ENCODE data around the gene NEK9. TPM values are rescaled to one million over a fixed set of nuclear protein-coding genes. Genes with fewer than 3 reads are reported as not detected.

Gene NEK9
- total RNA-seq, 1 donor from 2014 or later: 25.9 TPM

DNA sequence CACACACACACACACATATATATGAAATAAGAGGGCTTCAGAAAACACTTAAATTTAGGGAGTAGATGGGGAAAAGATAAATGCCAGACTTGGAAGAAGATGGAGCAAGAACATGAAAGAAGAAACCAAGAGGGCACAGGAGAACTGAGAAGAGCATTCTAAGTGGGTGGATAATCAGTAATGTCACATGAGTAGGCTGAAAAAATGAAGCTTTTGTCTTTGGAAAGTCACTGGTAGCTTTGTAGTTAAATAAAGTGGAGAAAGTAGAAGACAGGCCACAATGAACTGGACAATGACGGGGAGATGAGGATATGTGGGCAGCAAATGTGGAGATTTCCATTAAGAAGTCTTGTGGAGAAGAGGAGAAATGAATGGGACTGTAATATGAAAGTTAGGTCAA is 59.6 kb downstream of the NEK9 start:
- no peak overlapping the region for H3K4me2 ChIP-seq
- peaks cover 25% of the 10 kb centered on the region for H3F3A ChIP-seq (ENCODE audit: low read depth)
- H3K27me3 ChIP-seq: peaks cover 20% of the 10 kb centered on the region
- Mint-ChIP-seq H3K27ac (no peak overlapping the region), H3K27me3 (ENCODE audit: insufficient read depth, low read depth) (peaks cover 6% of the 10 kb centered on the region), H3K4me3 (no peak overlapping the region), H3K4me1 (peaks cover 17% of the 10 kb centered on the region), H3K9me3 (no peaks in the 10 kb centered on the region), H3K36me3 (no peaks in the 10 kb centered on the region)
- no peaks in the 10 kb centered on the region for H4K20me1 ChIP-seq (ENCODE audit: low read depth)
- TF ChIP-seq, protein P1, sequence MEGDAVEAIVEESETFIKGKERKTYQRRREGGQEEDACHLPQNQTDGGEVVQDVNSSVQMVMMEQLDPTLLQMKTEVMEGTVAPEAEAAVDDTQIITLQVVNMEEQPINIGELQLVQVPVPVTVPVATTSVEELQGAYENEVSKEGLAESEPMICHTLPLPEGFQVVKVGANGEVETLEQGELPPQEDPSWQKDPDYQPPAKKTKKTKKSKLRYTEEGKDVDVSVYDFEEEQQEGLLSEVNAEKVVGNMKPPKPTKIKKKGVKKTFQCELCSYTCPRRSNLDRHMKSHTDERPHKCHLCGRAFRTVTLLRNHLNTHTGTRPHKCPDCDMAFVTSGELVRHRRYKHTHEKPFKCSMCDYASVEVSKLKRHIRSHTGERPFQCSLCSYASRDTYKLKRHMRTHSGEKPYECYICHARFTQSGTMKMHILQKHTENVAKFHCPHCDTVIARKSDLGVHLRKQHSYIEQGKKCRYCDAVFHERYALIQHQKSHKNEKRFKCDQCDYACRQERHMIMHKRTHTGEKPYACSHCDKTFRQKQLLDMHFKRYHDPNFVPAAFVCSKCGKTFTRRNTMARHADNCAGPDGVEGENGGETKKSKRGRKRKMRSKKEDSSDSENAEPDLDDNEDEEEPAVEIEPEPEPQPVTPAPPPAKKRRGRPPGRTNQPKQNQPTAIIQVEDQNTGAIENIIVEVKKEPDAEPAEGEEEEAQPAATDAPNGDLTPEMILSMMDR (IDR thresholded peaks at IDR 0.05): no peak
- TF ChIP-seq EZH2phosphoT487 (IDR thresholded peaks at IDR 0.05) (no peak), EZH2 (IDR thresholded peaks at IDR 0.05) (no peak)
- no peak overlapping the region for H2AFZ ChIP-seq (replicated peaks)
- H3K27ac ChIP-seq: no peak overlapping the region
- peaks cover 20% of the 10 kb centered on the region for H3K4me1 ChIP-seq
- H3K9me3 ChIP-seq (ENCODE audit: low read depth): no peaks in the 10 kb centered on the region
- H3K36me3 ChIP-seq: no peaks in the 10 kb centered on the region
- peaks cover 13% of the 10 kb centered on the region for H3K79me2 ChIP-seq (ENCODE audit: low read depth)
- no peak for DNase-seq (ENCODE audit: low spot score)
- no peak overlapping the region for H3K9ac ChIP-seq
- H3K4me3 ChIP-seq: no peak overlapping the region

DNA sequence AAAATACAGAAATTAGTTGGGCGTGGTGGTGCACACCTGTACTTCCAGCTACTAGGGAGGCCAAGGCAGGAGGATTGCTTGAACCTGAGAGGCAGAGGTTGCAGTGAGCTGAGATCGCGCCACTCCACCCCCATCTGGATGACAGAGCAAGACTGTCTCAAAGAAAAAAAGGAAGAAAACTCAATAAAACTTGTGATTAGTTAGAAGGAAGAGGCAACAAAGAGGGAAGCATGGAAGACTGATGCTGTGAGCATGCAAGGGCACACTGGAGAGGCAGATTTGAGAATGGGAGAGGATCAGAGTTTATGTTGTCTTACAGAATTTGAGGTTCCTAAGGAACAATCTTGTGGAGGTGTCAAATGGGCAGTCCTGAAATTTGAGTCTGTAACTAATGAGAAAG is 60.2 kb downstream of the NEK9 start:
- peaks cover 25% of the 10 kb centered on the region for H3F3A ChIP-seq (ENCODE audit: low read depth)
- H3K4me1 Mint-ChIP-seq: peaks cover 17% of the 10 kb centered on the region

DNA sequence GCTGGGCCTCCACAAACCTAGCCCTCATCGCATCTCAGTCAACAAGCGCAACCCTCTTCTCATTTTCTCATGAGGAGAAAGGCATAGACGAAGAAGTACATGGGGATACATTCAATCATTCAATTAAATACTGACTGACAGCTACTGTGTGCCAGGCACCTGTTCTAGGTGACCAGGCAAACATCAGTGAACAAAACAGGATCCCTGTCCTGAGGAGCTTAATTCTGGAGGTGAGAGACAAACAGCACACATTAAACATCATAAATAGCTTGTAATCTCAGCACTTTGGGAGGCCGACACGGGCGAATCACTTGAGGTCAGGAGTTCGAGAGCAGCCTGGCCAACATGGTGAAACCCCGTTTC is 62.7 kb downstream of the NEK9 start:
- Histone ChIP-seq H3K79me2 (ENCODE audit: low read depth) (peaks cover 29% of the 10 kb centered on the region), H2AFZ (replicated peaks) (peak overlapping the region; percentile 96), H3F3A (ENCODE audit: low read depth) (peaks cover 17% of the 10 kb centered on the region), H3K4me3 (peak overlapping the region; percentile 86), H3K27me3 (peaks cover 20% of the 10 kb centered on the region), H3K9me3 (ENCODE audit: low read depth) (no peaks in the 10 kb centered on the region), H4K20me1 (ENCODE audit: low read depth) (no peaks in the 10 kb centered on the region), H3K9ac (no peak overlapping the region), H3K4me2 (peak overlapping the region; percentile 90), H3K36me3 (peaks cover 7% of the 10 kb centered on the region), H3K4me1 (peaks cover 16% of the 10 kb centered on the region), H3K27ac (no peak overlapping the region)
- Mint-ChIP-seq H3K27ac (no peak overlapping the region), H3K36me3 (peaks cover 17% of the 10 kb centered on the region), H3K27me3 (ENCODE audit: insufficient read depth, low read depth) (peaks cover 4% of the 10 kb centered on the region), H3K4me3 (peak overlapping the region; percentile 98), H3K9me3 (peaks cover 10% of the 10 kb centered on the region), H3K4me1 (peaks cover 15% of the 10 kb centered on the region)
- no peak for TF ChIP-seq EZH2 (IDR thresholded peaks at IDR 0.05)
- no peak for DNase-seq (ENCODE audit: low spot score)

More for the DNA sequence above, 60.2 kb downstream of the NEK9 start:
- Mint-ChIP-seq H3K36me3 (no peaks in the 10 kb centered on the region), H3K4me3 (no peak overlapping the region), H3K27me3 (ENCODE audit: insufficient read depth, low read depth) (peaks cover 6% of the 10 kb centered on the region), H3K27ac (no peak overlapping the region), H3K9me3 (no peaks in the 10 kb centered on the region)
- no peak overlapping the region for H3K9ac ChIP-seq
- no peak overlapping the region for H3K27ac ChIP-seq
- no peaks in the 10 kb centered on the region for H3K9me3 ChIP-seq (ENCODE audit: low read depth)
- TF ChIP-seq, protein P1 (IDR thresholded peaks at IDR 0.05): no peak
- TF ChIP-seq EZH2phosphoT487 (IDR thresholded peaks at IDR 0.05) (no peak), EZH2 (IDR thresholded peaks at IDR 0.05) (no peak)
- peaks cover 20% of the 10 kb centered on the region for H3K27me3 ChIP-seq
- no peak overlapping the region for H2AFZ ChIP-seq (replicated peaks)
- H3K79me2 ChIP-seq (ENCODE audit: low read depth): peaks cover 13% of the 10 kb centered on the region
- DNase-seq (ENCODE audit: low spot score): no peak
- H3K36me3 ChIP-seq: no peaks in the 10 kb centered on the region
- H3K4me2 ChIP-seq: no peak overlapping the region
- peaks cover 20% of the 10 kb centered on the region for H3K4me1 ChIP-seq
- H4K20me1 ChIP-seq (ENCODE audit: low read depth): no peaks in the 10 kb centered on the region
- no peak overlapping the region for H3K4me3 ChIP-seq

DNA sequence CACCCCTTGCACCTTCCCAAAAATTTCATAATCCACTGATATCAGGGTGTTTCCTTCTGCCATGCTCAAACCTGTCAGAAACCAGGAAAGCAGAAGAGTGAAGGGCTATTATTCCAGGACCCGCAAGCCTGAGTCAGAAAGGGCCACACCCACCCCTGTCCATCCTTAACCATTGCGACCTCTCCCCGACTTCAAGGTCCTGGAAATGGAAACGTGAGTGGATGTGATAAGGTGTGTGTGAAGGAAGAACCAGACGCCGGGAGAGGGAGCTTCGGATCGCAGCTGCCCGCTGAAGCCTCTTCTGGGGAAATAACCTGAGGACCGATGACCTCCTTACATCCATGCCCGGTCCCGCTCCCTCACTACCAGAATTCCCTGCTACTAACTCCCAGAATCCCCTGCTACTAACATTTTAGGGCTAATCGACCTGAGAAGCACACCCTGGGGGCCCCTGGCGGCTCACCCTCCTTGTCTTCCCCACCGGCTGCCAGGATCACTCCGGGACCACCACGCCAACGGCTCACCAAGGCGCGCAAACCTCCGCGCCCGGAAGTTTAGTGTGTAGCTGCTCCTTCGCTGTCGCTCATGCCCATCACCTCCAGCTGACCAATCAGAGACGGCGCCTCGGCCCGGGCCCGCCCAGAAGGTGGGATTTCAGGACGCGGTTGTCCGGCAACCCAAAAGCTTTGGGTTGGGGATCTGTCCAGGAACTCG is 63.2 kb downstream of the NEK9 start, which contains the start of gene ACYP1:
Gene ACYP1 (minus strand): TSS at position 534 of the 714 bp plus-strand sequence. CDS start 471 bp downstream, at position 63.
- Histone ChIP-seq H3K9me3 (ENCODE audit: low read depth) (no peaks in the 10 kb centered on the region), H3K4me2 (peak within 1 kb of the TSS; percentile 90), H3K79me2 (ENCODE audit: low read depth) (peaks cover 31% of the 10 kb centered on the region), H3K4me1 (peaks cover 13% of the 10 kb centered on the region), H3K9ac (peak within 1 kb of the TSS; percentile 55), H4K20me1 (ENCODE audit: low read depth) (no peaks in the 10 kb centered on the region), H3K4me3 (peak within 1 kb of the TSS; percentile 86), H3K27ac (no peak within 1 kb of the TSS), H3K27me3 (peaks cover 16% of the 10 kb centered on the region), H3F3A (ENCODE audit: low read depth) (peaks cover 17% of the 10 kb centered on the region), H2AFZ (replicated peaks) (peak within 1 kb of the TSS; percentile 96), H3K36me3 (peaks cover 7% of the 10 kb centered on the region)
- Mint-ChIP-seq H3K4me3 (peak within 1 kb of the TSS; percentile 98), H3K4me1 (peaks cover 15% of the 10 kb centered on the region), H3K27me3 (ENCODE audit: insufficient read depth, low read depth) (peaks cover 4% of the 10 kb centered on the region), H3K27ac (no peak within 1 kb of the TSS), H3K36me3 (peaks cover 18% of the 10 kb centered on the region), H3K9me3 (peaks cover 10% of the 10 kb centered on the region)
- TF ChIP-seq, protein P1 (IDR thresholded peaks at IDR 0.05): peak; percentile 15
- TF ChIP-seq EZH2phosphoT487 (IDR thresholded peaks at IDR 0.05) (no peak), EZH2 (IDR thresholded peaks at IDR 0.05) (no peak)
- DNase-seq (ENCODE audit: low spot score): peak; percentile 95

Data from neural progenitor cell (in vitro differentiated cells).